HG02943 (cell line): ENCODE measurements around the gene NPEPL1.

ENCODE experiments used
- ATAC-seq: cut with Tn5 transposase; IDR thresholded peaks from one replicate; pipeline ENCODE4 v1.9.1; 2021; ENCODE audit warnings: mild to moderate bottlenecking, low read depth, moderate library complexity; ENCODE audit not compliant: unreplicated experiment

The NPEPL1 gene

DNA sequence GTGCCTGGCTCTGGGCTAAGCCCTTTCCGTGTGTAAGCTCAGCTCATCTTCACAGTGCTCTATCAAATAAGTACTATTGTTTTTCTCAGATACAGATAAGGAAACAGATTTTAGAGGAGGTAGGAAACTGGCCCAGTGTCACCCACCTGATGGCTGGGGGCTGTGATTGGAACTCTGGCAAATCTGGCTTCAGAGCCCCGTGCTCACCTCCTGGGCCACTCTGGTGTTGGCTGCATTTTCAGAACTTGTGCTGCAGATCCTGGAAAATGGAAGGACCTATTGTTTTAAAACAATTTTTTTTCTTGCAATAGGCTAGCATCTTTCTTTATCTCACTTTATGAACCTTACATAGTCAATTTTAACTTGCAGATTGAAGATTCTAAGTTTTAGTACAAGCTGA, 35.8 kb upstream of the NPEPL1 start:
- ATAC-seq, result no peak

DNA sequence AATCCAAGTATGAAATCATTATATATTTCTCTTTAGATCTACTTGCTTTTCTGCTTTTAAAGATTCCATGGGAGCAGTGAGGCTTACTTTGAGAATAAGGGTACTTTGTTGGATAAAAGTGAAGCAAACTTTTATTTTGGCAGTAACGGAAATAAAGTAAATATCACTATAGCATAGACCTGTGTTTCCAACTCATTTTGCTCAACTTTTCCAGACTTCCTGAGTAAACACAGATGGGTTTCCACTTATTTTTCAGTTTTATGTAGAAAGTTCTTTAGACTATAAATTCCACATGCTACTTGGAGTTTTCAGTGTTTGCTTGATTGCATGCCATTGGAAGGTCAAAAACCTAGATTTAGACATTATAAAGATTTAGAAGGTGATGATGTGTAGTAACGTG, 35.3 kb upstream of the NPEPL1 start:
- no peak for ATAC-seq

GRCh38 chr20:58657986-58658385, 34.6 kb upstream of the NPEPL1 start:
- ATAC-seq, result no peak

GRCh38 chr20:58658760-58659159, 33.8 kb upstream of the NPEPL1 start:
- no peak for ATAC-seq

GRCh38 chr20:58659841-58660240, 32.8 kb upstream of the NPEPL1 start:
- no peak for ATAC-seq

DNA sequence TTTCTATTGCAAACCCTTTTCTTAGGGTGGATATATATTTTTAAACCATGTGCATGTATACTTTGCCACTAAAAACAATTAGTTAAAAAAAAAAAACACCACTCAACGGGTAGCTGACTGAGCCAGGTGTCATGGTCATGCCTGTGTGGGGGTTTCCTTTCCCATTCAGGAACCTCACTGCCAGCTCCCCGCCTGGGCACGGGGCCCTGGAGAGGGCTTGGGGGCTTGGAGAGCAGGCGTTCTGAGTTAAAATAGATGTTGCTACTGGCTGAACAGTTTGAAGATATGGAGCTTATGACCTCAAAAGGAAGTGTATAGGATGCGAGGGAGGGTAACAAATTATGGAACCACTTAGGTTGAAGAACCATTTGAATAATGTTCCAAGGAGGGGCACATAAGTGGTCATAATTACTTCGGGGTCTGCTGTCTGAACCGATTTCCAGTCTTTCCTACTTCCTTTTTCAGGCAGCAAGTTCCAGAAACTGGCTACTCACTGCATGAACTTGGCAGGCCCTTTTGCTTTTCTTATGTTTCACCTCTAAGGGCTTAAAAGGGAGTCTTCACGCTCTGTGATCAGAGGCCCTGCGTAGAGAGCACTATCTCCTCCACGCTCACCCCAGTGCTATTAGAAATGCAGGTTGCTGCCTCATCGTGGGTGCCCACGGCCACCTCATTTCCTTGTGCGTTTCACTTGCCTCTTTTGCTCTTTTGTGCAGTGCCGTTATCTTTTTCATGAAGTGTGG, 31.6 kb upstream of the NPEPL1 start:
- ATAC-seq, result no peak

DNA sequence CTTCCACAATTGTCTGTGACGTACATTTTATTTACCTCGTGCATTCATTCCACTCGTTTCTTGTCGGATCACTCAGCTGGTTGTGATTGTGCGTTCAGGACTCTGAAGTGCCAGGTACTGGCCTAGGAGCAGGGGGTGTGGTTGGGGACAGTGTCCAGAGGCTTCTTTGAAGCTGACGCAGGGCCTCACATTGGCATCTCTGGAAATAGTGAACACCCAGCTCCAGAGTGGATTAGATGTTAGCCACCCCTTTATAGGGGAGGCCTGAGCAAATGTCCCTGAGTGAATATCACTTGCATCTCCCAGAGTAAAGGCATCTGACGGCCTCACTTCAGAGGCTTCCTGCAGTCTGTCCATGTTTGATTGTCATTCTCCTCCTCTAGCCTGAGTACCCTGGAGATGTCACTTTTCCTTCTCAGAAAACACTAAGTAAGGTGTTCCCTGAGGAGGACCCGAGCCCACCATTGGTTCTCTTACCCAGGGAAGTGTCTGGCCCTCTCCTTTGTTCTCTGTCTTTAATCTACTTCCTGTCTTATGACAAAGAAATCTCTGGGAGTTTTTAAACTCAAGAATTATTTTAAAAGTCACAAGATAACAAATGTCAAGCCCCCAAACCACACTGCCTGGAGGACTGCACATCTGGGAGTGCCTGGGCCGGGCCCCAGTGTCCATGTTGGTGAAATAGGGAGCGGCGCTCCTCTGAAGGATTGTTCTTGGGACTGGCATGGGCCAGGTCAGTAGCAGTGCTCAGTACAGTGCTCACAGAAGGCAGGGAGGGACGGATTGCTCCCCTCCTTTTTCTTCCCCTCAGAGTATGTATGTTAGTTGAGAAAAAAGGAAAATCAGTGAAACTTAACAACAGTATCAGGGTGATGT, 30.8 kb upstream of the NPEPL1 start:
- no peak for ATAC-seq

DNA sequence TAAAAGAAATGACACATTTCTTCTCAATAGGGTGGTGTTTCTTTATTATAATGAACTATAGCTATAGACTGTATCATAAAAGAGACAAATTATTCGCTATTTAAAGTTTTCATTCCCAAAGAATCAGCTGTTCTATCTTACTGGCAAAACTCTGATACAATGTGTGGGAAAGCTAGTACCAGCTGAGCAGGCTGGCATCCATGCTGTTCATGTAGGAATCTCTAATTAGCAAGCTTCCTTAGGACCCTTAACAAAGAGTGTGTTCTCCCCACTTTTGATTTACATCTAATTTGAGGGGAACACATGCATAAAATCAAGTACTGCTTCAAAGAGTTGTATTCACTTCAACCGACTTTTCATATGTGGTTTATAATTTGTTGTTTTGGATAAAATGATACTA, 28.3 kb upstream of the NPEPL1 start:
- no peak for ATAC-seq

- ATAC-seq, result no peak
Measured at GRCh38 chr20:58664883-58665282, 27.7 kb upstream of the NPEPL1 start.

- ATAC-seq, result no peak
Measured at GRCh38 chr20:58665606-58666005, 27.0 kb upstream of the NPEPL1 start.

DNA sequence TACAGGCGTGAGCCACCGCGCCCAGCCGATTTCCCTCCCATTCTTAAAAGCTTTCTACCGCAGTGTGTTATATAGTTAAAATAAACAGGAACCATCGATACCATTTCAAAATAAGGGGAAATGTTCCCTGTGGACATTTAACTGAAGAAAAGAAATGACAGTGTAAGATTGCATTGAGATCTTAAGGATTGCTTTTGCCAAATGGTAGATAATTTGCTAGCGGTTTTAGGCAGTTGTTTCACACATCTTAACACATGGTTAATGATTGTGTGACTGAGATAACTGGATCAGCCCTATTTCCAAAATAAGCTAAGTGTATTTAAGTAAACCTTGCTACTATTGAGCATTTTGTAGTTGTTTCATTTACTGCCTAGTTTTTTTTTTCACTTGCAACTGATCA, 25.9 kb upstream of the NPEPL1 start:
- no peak for ATAC-seq

DNA sequence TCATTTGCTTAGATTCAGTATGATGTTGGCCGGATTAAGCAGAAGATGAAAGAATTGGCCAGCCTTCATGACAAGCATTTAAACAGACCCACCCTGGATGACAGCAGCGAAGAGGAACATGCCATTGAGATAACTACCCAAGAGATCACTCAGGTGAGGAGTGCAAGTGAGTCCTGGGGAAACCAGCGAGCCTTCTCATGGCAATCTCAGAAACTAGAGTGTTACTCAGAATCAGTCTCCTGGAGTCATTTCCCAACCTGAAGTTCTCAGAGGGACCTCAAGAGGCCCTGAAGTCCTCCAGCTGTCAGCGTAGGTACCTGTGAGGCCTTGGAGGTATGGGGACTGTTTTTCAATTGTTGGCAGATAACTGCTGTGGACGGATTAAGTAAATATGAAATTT, 24.6 kb upstream of the NPEPL1 start:
- no peak for ATAC-seq

- ATAC-seq, result no peak
Measured at GRCh38 chr20:58668901-58669286, 23.7 kb upstream of the NPEPL1 start.

DNA sequence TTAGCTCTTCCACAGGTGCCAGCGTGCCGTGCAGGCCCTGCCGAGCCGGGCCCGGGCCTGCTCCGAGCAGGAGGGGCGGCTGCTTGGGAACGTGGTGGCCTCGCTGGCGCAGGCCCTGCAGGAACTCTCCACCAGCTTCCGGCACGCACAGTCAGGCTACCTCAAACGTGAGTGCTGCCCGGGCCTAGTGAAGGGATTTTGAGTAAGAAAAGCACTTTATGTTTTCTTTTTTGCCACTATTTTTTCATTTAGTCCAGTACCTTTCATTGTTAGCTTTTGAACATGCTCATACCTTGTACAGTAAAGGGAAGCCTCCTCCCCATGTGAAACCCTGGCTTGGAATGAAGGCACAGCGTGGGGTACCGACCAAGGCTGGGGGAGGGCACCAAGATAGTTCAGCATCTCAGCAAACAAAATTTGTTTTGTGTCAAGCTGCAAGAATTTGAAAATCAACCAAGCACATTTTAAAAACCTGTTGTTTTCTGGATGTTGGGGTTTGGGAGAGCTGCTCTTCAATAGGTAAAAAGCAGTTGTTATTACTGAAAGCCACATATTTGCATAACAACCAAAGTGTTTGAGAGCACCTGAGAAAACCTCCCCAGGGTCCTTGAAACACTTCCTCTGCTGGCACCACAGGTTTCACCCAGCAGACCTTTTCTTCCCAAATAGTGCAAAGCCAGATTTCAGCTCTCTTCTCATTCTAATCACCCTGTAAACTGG, 23.2 kb upstream of the NPEPL1 start:
- peak; percentile 50 for ATAC-seq

DNA sequence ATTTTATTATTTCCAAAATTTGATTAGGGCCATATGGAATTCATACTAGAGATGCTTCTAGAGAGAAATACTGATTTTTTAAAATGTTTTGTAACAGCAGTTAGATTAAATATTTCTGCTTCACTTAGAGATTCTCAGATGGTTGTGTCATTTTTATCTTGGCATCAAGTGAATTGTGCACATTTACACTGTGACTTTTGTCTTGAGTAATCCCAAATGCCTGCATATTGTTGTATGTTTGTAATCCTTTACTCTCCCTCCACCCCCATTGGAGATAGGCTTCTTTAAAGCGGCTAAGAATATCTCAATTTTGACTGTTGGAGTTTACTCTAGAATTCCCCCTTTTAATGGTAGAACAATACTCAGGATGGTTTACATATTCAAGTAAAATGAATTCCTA, 22.5 kb upstream of the NPEPL1 start:
- ATAC-seq, result no peak

DNA sequence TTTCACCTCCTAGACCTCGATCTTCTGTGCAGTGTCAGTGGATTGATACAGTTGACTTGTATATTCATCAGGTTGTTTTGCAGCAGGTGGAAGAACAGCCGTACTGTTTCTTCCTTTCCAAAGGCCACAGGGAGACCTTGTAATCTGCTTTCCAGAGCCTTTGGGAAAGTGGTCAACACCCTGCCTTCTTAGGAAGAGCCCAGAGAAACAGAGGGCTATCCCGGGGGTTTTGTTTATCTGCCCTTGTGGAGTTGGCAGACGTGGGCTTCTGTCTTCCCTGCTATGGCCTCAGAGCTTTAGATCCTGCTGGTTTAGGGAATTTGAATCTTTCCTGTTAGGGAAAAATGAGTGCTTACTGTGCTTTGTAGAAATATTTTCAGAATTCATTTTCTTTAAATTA, 21.9 kb upstream of the NPEPL1 start:
- ATAC-seq, result no peak

DNA sequence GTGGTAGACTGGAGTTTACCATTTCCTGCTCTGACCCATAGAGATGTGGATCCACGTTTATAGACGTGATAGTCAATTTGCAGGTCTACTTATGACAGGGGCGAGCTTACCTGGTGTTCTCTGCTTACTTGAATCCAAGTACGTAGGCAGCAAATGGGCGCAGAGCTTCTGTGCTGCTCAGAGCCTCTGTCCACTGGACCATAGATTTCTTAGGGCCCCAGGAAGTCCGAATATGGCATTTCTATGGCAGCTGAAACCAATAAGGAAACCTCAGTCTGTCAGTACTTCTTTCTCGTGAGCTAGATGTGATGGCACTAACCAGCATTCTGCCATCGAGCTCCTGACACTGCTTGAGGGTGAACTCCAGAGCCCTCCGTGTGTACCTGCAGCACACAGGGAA, 19.5 kb upstream of the NPEPL1 start:
- ATAC-seq, result no peak

GRCh38 chr20:58675146-58675584, 17.4 kb upstream of the NPEPL1 start:
- ATAC-seq, result no peak

- ATAC-seq, result no peak
Measured at GRCh38 chr20:58675641-58676040, 17.0 kb upstream of the NPEPL1 start.

GRCh38 chr20:58676161-58676560, 16.4 kb upstream of the NPEPL1 start:
- no peak for ATAC-seq

GRCh38 chr20:58677079-58677604, 15.5 kb upstream of the NPEPL1 start:
- no peak for ATAC-seq
